H54 (cell line): Measurements from ENCODE around the gene OR51D1.

Source experiments
- DNase-seq: peaks from one replicate; pipeline ENCODE4 v3.0.0; 2011; ENCODE audit warnings: low spot score, mixed read lengths; ENCODE audit not compliant: insufficient read length
- FAIRE-seq: peaks from 3 replicates; lab custom pipeline; 2011; peaks lifted over from hg19 to GRCh38; lab: Jason Lieb, UNC
- POLR2A ChIP-seq: IDR thresholded peaks from 2 replicates; pipeline ENCODE4 v1.6.1; 2011; ENCODE audit warnings: low read depth, mild to moderate bottlenecking, low read length

OR51D1 gene, protein sequence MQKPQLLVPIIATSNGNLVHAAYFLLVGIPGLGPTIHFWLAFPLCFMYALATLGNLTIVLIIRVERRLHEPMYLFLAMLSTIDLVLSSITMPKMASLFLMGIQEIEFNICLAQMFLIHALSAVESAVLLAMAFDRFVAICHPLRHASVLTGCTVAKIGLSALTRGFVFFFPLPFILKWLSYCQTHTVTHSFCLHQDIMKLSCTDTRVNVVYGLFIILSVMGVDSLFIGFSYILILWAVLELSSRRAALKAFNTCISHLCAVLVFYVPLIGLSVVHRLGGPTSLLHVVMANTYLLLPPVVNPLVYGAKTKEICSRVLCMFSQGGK

DNA sequence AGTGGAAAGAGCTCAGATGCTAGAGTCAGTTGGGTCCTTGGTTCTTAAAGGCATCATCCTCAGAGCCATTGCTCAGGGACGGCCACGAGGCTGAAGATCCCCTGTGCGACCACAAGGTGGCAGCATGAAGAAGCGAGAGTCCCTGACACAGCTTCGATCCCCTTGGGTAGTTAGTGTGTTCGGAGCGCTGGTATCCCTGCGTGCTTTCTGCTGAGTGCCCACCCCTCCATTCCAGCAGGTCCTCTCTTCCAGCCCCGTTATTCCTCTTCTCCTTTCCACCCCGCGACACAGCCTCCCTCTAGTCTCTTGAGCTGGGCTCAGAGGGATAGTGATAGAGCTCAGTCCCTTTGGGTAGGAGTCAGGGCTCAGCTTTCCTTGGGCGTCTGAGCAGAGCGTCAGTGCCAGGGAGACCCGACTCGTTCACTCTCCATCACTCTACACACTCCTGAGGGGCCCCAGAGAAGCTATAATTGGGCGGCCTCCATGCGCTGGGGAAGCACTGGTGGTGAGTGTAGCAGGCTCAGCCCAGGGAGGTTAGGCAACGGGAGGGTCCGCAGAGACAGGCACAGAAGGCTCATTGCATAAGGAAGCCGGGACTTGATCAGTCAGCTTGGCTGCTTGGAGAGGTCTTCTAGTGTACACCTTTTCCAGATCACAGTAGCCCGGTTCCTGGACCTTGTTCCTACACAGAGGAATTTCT, at the start of gene OR51D1:
Gene OR51D1 (plus strand): TSS at position 516 of the 700 bp plus-strand sequence. CDS start 2,314 bp downstream, outside the sequence.
- TF ChIP-seq POLR2A = no peak
- FAIRE-seq (peak; percentile 53), DNase-seq (peak; percentile 62)

DNA sequence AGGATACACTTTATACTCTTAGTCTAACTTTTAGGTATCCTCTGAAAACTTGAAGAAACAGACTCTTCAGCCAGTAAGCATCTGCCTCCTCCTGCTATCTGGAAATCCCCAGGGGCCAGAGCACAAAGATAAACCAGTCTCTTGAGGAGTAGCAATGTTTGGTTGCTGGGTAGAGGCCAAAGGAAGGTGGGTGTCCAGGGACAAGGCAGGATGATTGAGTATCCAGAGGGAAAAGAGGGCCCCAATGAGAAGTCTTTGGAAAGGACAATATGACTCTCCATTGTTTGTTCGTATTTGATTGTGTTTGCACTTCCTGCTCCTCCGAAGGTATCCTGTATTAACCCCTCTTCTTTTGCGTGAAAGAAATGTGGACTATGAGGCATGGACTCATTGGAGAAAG, 48.3 kb upstream of the OR51D1 start:
- no peak for TF ChIP-seq POLR2A
- FAIRE-seq (no peak), DNase-seq (no peak)

DNA sequence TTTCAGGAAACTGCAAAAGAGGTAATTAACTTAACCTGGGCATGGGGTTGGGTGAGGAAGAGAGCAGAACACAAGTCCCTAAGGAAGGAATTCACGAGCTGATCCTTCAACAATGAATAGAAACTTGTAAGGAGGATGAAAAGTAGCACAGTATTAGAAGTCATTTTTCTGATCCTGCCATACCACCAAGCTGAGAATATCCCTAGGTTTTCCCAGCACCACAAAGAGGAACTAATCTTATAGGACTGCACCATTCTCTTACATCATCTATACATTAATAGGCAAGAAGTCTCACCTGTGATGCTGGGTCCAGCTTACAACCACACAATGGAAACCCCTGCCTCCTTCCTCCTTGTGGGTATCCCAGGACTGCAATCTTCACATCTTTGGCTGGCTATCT, 43.5 kb upstream of the OR51D1 start, which contains the start of gene OR52I1:
Gene OR52I1 (plus strand): TSS at position 301 of the 400 bp plus-strand sequence. CDS start 0 bp downstream, at position 301.
- no peak for FAIRE-seq
- DNase-seq = no peak
- TF ChIP-seq POLR2A = no peak

DNA sequence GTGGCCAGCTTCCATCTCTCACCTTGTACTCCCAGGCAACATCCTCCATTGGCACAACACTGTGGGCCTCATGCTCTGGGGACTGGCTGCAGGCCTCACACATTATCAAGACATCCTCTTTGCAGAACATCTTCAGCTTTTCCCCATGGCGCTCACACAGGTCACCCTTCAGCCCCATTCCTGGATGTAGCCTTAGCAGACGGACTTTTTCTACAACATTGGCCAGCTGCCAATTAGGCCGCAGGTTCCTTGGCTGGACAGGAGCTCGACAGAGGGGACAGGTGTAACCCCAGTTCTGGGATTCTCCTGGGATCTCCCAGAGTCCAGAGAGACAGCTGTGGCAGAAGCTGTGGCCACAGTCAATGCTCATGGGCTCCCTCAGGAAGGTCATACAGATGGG, 32.2 kb upstream of the OR51D1 start:
- TF ChIP-seq POLR2A = no peak
- DNase-seq = no peak
- no peak for FAIRE-seq

DNA sequence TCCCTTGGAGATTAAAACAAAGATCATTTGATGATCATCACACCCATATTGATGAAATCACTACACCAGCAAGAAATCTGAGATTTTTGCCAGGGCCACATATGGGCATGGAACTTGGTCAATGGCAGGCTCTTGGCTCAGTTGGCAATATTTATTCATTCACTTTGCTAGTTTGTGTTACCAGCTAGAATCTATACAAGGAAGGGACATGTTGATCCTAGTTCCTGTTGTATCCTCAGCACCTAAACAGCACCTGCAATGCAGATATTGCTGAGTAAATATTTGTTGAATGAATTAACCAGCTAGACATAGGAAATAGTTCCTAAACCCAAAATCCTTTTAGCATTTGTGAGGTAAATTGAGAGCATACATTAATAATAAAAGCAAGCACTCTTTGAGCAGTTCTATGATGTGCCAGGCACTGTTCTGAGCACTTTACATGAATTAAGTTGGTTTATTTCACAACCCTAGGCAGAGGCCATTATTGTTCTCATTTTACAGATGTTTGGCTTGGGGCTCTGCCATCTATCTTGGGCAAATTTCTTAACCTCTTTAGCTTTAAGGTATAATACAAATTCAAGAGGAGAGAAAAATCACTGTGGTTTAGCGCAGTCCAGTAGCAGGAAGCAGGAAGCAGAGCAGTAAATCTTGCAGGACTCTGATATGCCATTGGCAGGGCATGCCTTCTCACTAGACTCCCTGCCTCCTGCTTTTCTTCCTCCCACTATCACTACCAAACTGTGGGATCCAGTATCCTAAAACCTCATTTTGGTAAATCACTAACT, 30.9 kb upstream of the OR51D1 start:
- FAIRE-seq (no peak), DNase-seq (no peak)
- TF ChIP-seq POLR2A = no peak

DNA sequence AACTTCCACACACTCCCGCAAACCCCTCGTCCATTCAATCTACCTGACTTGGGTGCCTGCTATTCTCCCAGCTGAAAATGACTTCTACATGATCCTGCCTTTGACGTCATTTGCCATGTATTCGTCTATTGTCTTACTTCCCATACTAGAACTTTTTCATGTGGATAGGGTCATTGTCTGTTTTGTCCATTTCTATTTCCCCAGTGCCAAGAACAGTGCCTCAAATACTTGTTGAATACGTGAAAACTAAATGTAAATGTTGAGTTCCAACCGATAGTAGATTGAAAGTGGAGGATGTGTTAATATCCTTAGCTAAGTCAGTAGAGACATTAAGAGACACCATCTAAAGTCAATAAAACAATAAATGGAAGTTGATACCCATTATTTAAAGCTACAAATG, 30.2 kb upstream of the OR51D1 start:
- no peak for FAIRE-seq
- TF ChIP-seq POLR2A = no peak
- no peak for DNase-seq

DNA sequence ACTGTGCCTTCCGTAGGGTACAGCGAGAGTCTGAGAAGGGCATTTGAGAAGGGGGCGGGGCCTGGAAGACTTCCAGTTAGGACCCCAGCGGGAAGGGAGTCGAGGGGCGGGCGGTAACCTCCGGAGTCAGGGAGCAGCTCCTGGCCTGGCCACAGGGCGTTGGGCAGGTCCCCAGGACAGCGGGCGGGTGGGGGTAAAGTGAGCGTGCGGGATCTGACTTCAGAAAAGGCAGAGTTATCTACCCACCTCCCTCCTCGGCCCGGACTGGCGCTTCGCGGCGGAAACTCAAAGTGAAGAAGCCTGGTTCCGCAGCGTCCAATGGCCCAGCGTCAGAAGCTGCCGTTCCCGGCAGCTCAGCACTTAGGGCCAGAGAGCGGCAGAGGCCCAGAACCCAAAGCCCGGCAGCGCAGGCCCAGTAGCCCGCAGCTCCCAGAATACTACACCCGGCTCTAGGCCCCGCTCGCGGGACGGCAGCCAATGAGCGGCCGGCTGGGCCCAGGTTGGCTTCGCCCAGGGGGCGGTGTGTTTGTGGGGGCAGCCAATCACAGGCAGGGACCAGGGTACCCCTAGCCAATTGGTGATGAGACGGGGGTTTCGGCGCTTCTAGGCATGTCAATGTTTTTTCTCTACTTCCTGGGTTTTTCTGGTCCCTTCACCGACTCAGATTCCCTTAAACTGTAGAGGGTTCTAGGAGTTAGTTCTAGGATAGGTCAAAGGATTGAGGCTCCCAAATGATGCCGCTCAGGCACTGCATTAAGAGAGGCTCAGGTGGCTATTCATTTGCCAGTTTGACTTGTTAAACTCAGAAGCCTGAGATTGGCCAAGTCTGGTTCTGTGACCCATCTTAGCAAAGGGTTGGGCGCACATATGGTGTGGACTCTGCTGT, 29.3 kb upstream of the OR51D1 start, which contains the start of gene TRIM68:
Gene TRIM68 (minus strand): TSS at position 451 of the 886 bp plus-strand sequence. CDS start 2,727 bp downstream, outside the sequence.
- FAIRE-seq = peak; percentile 95
- peak; percentile 97 for DNase-seq
- TF ChIP-seq POLR2A = peak; percentile 78

DNA sequence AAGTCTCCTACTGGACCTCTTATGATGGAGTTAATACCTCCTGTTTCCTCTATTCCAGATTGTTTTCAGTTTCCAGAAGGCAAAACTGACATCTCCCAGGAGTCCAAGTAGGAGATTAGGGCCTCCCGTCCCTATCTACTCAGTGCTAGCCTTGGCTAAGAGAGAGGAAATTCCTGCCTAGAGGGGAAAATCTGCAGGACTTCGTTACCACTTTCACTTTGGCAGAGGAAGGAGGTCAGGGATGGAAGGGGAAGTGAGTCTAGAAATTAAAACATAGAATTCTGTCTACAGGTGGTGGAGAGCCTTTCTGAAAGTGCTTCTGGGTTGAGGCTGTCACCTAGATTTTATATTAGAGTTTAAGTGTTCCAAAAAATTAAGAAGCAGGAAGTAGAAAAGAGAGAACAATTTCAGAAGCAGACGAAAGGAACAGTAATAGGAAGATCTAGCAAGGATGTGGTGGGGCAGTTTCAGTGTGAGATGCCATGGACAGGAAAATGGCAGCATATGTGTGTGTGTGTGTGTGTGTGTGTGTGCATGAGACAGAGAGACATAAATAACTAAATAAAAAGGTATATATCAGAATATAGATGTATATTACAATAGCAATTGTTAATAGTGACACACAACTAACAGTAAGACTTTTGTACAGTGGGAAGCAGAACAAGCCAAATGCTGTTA, 26.9 kb upstream of the OR51D1 start:
- FAIRE-seq (no peak), DNase-seq (no peak)
- no peak for TF ChIP-seq POLR2A

DNA sequence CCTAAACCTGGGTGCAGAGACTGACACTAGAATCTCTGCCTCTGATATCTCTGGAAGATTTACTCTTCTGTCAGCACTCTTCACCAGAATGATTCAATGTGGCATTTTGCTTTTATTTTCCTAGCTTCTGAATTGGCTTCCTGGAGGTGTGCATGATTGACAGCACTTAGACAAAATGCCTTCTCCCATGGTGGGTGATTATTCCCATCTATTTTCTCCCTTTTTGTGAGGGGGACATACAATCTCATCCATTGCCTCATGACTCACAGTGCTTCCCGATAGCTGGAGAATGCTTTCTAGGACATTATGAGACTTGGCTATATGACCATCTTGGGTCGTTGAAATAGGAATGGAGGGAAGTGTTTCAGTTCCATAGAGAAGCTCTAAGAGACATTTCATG, 25.3 kb upstream of the OR51D1 start:
- no peak for TF ChIP-seq POLR2A
- FAIRE-seq = no peak
- no peak for DNase-seq

DNA sequence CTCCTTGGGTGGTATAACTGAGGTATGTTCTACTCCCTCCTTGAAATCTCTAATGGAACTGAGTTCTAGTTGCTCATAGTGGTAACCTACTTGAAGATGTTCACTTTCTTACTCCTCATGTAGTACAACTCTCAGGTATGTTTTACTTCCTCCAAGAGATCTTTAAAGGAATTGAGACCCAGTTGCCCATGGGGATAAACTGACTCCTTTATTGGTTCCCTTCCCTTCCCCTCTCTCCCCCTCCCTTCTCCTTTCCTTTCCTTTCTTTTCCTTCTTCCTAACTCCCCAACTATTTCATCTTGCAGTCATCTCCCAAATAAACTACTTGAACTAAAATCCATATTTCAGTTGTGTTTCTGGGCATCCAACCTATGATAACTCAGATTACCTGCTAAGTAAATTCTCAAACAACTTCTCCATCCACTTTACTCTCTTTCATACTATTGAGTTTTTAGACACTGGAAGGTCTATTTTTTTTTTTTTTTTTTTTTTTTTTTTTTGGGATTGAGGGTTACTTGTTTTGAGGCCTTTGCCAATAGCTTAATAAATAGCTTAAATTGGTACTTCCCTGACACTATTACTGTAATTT, 21.3 kb upstream of the OR51D1 start:
- no peak for FAIRE-seq
- no peak for TF ChIP-seq POLR2A
- DNase-seq = no peak

DNA sequence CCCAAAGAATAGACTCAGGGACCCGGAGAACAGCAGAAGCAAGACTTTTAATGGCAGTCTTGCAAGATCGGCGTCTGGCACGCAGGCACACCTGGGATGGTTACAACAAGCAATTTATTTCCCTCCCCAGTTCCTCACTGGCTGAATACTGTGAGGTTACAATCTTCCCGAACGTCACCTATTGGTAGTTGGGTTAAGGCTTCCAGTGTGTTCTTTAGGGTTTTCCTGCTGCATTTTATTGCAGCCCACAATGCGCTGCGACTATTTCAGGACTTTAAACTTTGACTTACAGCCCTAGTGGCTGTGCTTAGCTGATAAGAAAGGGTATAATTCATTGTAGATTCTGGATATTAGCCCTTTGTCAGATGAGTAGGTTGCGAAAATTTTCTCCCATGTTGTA, 17.8 kb upstream of the OR51D1 start:
- no peak for TF ChIP-seq POLR2A
- no peak for FAIRE-seq
- no peak for DNase-seq
